COLO668 (cell line): Measurements from ENCODE around the gene CUL1.
A peak's percentile ranks its signal among the peaks of the same experiment; 100 is the strongest.

Experiments used
- DNase-seq: peaks from one replicate; lab custom pipeline; 2025; ENCODE audit not compliant: unreplicated experiment; lab: John Stamatoyannopoulos, UW

CUL1 gene

GRCh38 chr7:148802101-148802493 is 103.4 kb downstream of the CUL1 start:
- DNase-seq, result no peak

DNA sequence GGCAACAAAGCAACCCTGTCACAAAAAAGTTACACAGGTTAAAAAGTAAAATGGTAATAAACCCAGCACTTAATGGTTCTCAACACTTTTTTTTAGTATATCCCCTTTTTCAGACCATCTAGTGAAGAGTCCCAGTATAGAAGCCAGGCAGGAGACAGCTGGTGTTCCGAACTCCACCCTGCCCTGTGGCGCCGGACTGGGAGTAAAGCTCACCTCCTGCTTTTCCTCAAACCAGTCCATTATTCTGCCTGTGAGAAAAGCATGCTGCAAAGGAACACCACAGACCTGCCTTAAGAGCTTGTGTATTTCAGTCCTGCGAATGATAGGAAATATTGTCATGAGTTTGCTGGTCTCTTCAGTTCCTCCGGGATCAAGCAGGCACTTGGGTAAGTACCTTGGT is 104.4 kb downstream of the CUL1 start:
- no peak for DNase-seq

- no peak for DNase-seq
These were observed 105.9 kb downstream of the CUL1 start for GRCh38 chr7:148804343-148805235.

DNA sequence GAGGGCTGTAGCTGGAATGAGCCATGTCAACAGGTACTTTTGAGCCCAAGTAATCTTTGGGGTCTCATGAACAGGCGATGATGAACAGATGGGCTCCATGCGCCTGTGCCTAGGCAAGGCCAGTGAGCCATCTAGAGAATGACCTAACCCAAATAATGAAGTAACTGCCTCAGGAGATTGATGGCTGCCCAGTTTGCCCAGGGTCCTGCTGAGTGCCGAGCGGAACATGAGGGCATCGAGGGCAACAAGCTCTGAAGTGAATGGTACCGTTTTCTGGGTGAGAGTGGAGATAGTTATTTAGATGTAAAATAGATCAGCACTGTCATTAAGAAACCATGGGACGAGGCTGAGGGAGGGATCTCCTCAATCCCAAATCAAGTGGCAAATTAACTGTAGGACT is 107.5 kb downstream of the CUL1 start:
- no peak for DNase-seq

- DNase-seq, result no peak
These were observed 108.7 kb downstream of the CUL1 start for GRCh38 chr7:148807436-148807835.

DNA sequence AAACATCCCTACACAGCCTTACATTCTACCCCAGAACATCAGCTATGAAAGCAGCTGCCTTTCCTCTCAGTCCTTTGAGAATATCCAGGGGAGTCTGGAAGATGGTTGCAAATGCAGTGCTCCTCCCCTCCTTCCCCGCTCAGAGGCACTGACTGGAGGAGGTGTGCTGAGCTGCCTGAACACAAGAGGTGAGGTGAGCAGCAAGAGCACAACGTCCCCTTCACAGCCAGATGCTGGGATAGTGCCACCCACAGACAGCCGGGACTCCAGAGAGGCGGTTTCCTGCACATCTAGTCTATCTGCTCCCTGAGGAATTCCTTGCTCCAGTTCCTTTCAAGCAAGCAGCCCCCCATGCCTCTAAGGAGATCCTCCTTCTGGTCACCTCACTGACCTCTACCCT is 111.2 kb downstream of the CUL1 start:
- no peak for DNase-seq

GRCh38 chr7:148811892-148812291 is 113.2 kb downstream of the CUL1 start:
- DNase-seq, result no peak

- DNase-seq, result no peak
These were observed 115.2 kb downstream of the CUL1 start for GRCh38 chr7:148813890-148814289.

GRCh38 chr7:148814922-148815559 is 116.3 kb downstream of the CUL1 start:
- no peak for DNase-seq

GRCh38 chr7:148815612-148816011 is 116.9 kb downstream of the CUL1 start:
- DNase-seq, result peak; percentile 59

- DNase-seq, result no peak
These were observed 121.1 kb downstream of the CUL1 start for GRCh38 chr7:148819697-148820360.

- DNase-seq, result no peak
These were observed 122.7 kb downstream of the CUL1 start for GRCh38 chr7:148821422-148821821.

- DNase-seq, result no peak
These were observed 126.2 kb downstream of the CUL1 start for GRCh38 chr7:148824864-148825263.

DNA sequence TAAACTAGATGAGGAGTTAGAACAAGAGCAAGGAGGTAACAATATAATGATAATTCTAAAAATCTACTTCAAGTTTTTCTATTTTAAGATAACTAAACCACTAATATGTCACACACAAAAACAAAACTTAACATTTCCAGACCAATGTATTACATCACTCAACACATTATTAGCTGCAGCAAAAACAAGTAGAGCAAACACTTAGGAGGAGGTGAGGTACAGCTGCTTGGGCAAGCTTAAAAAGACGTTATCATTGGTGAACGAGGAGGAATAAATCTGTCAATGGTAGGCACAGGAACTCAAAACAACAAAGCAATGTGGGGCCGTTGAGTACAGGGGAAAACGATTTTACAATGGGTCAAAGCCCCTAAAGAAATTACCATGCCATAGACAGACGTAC is 126.6 kb downstream of the CUL1 start:
- no peak for DNase-seq

DNA sequence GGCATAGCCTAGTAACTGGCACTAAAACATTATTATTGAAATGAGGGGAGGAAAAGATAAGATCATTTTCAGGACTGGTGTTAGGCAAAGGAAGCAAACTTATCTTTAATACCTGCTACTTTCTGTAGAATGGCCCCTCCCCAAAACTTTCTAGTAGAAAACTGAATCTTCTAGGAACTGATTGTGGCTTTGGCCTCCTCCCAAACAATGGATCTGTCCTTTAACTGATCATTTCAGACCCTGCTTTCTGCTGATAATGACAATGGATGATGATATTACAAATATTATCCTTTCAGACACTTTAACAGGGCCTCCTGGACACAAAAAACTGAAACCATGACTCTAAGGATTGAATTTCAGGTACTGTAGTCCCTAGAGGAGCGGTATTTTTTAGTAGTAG is 130.3 kb downstream of the CUL1 start:
- DNase-seq, result no peak

- no peak for DNase-seq
These were observed 132.4 kb downstream of the CUL1 start for GRCh38 chr7:148830897-148831692.

- no peak for DNase-seq
These were observed 133.1 kb downstream of the CUL1 start for GRCh38 chr7:148831782-148832181.

GRCh38 chr7:148834605-148835004 is 135.9 kb downstream of the CUL1 start:
- no peak for DNase-seq

GRCh38 chr7:148835854-148836253 is 137.2 kb downstream of the CUL1 start:
- no peak for DNase-seq

DNA sequence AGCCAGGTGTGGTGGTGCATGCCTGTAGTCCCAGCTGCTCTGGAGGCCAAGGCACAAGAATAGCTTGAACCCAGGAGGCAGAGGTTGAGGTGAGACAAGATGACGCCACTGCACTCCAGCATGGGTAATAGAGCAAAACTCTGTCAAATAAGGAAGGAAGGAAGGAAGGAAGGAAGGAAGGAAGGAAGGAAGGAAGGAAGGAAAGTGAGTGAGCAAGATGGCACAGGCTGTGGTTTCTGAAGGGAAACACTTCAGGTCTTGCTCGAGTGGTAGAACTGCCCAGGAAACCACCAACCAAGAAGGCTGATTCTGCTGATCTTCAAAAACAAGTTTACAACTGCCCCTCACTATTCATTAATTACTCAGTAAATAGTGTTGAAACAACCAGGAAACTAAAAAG is 140.2 kb downstream of the CUL1 start:
- DNase-seq, result no peak
